Measurements from ENCODE around the gene LDAH. TPM values are rescaled to one million over a fixed set of nuclear protein-coding genes. Genes with fewer than 3 reads are reported as not detected.

LDAH gene
- total and polyA plus RNA-seq, 10 of the 15 experiments (the other 5 are each of a cell fraction or from before 2014, with no cell fraction given): 17.9 to 44.7 (median 30.0) TPM

GRCh38 chr2:20723543-20723942 is 99.4 kb downstream of the LDAH start:
- DNase-seq (ENCODE audit: low read depth, low spot score) (no peak), ATAC-seq (no peak), FAIRE-seq (no peak)
- Histone ChIP-seq H3K79me2 (ENCODE audit: control insufficient read depth, insufficient read depth, low read length) (no peaks in the 10 kb centered on the region; the same call in 1 of the 2 replicates), H2AFZ (ENCODE audit: control insufficient read depth, low read depth, low read length) (no peak overlapping the region), H3K4me2 (ENCODE audit: control insufficient read depth, insufficient read depth) (no peak overlapping the region), H3K27me3 (replicated peaks in 1 of 2; ENCODE audit: control insufficient read depth in 2 of 2, insufficient read depth in 2 of 2, low read length in 1 of 2) (no peaks in the 10 kb centered on the region), H3K4me3 (no peak overlapping the region), H3K4me1 (ENCODE audit: control insufficient read depth, insufficient read depth, low read length) (no peaks in the 10 kb centered on the region), H3K27ac (ENCODE audit: control insufficient read depth, insufficient read depth) (no peak overlapping the region), H3K9ac (ENCODE audit: control insufficient read depth, insufficient read depth, low read length) (no peak overlapping the region), H3K36me3 (ENCODE audit: control insufficient read depth in 2 of 2, insufficient read depth in 2 of 2, low read length in 1 of 2) (no peaks in the 10 kb centered on the region), H3K9me3 (replicated peaks; ENCODE audit: control insufficient read depth, insufficient read depth, low read length) (no peaks in the 10 kb centered on the region), H4K20me1 (ENCODE audit: control insufficient read depth, insufficient read depth) (no peaks in the 10 kb centered on the region)
- BruUV-seq (replicated peaks): no TSS peak
- no peak for TF ChIP-seq SP1 (IDR thresholded peaks at IDR 0.05; ENCODE audit: low read depth, low read length)
- TF ChIP-seq CBX3 (IDR thresholded peaks at IDR 0.05; ENCODE audit: borderline replicate concordance, low read depth): no peak
- SMC1A ChIA-PET (ENCODE audit: uncharacterized antibody, unreplicated experiment): no interaction called here
- CTCF ChIA-PET: interaction anchor here (1.5 kb wide), 1 partner anchor 241 kb away, joined by 3 read pairs; no protein-coding TSS in a partner anchor
- RAD21 ChIA-PET (ENCODE audit: unreplicated experiment): no interaction called here
- POLR2A ChIA-PET: interaction anchor here (0.6 kb wide), 1 partner anchor 133 kb away, joined by 3 read pairs; no protein-coding TSS in a partner anchor
- intact Hi-C loops (cut with micrococcal nuclease; ENCODE audit: unreplicated experiment) (no loop called here), in situ Hi-C loops (cut with MboI) (no loop called here)

GRCh38 chr2:20722592-20723240 is 100.2 kb downstream of the LDAH start:
- no peak for ATAC-seq
- Histone ChIP-seq H3K4me2 (ENCODE audit: control insufficient read depth, insufficient read depth) (no peak overlapping the region), H3K4me3 (no peak overlapping the region), H3K79me2 (ENCODE audit: control insufficient read depth, insufficient read depth, low read length) (no peaks in the 10 kb centered on the region; the same call in 1 of the 2 replicates), H3K27me3 (replicated peaks in 1 of 2; ENCODE audit: control insufficient read depth in 2 of 2, insufficient read depth in 2 of 2, low read length in 1 of 2) (no peaks in the 10 kb centered on the region), H3K9me3 (replicated peaks; ENCODE audit: control insufficient read depth, insufficient read depth, low read length) (no peaks in the 10 kb centered on the region; the same call in 2 of the 3 replicates), H3K4me1 (ENCODE audit: control insufficient read depth, insufficient read depth, low read length) (no peaks in the 10 kb centered on the region), H2AFZ (ENCODE audit: control insufficient read depth, low read depth, low read length) (no peak overlapping the region), H3K27ac (ENCODE audit: control insufficient read depth, insufficient read depth) (no peak overlapping the region), H4K20me1 (ENCODE audit: control insufficient read depth, insufficient read depth) (no peaks in the 10 kb centered on the region), H3K9ac (ENCODE audit: control insufficient read depth, insufficient read depth, low read length) (no peak overlapping the region), H3K36me3 (ENCODE audit: control insufficient read depth in 2 of 2, insufficient read depth in 2 of 2, low read length in 1 of 2) (no peaks in the 10 kb centered on the region)
- ChIA-PET SMC1A (ENCODE audit: uncharacterized antibody, unreplicated experiment) (no interaction called here), POLR2A (interaction anchor here (0.6 kb wide), 1 partner anchor 132 kb away, joined by 3 read pairs; no protein-coding TSS in a partner anchor), CTCF (no interaction called here), RAD21 (ENCODE audit: unreplicated experiment) (no interaction called here)
- BruUV-seq (replicated peaks): no TSS peak
- in situ Hi-C loops (cut with MboI) (no loop called here), intact Hi-C loops (cut with micrococcal nuclease; ENCODE audit: unreplicated experiment) (no loop called here)
- no peak for DNase-seq (ENCODE audit: low read depth, low spot score)
- 95% methylated on average over 1 of the region's 1 CpG for WGBS (ENCODE audit: insufficient coverage, insufficient replicate concordance, low lambda C conversion rate, missing lambda C conversion rate)
- FAIRE-seq: no peak
- TF ChIP-seq RAD51 (IDR thresholded peaks at IDR 0.05) (no peak), SIX5 (IDR thresholded peaks at IDR 0.05; ENCODE audit: low read depth, low read length, severe bottlenecking) (no peak), NFXL1 (IDR thresholded peaks at IDR 0.05; ENCODE audit: borderline replicate concordance) (no peak), SIN3A (IDR thresholded peaks at IDR 0.05; ENCODE audit: low read depth, low read length) (no peak), RB1 (IDR thresholded peaks at IDR 0.05; ENCODE audit: borderline replicate concordance) (no peak), CBX5 (IDR thresholded peaks at IDR 0.05; ENCODE audit: low read depth) (no peak), MEF2A (IDR thresholded peaks at IDR 0.05; ENCODE audit: insufficient read depth, low read depth, low read length) (no peak), SKIL (IDR thresholded peaks at IDR 0.05; ENCODE audit: low read depth, poor library complexity, severe bottlenecking) (no peak), ZNF24 (IDR thresholded peaks at IDR 0.05) (no peak), POLR2AphosphoS5 (IDR thresholded peaks at IDR 0.05; ENCODE audit: low read length) (no peak), BMI1 (IDR thresholded peaks at IDR 0.05; ENCODE audit: borderline replicate concordance) (no peak)

All from GM12878 (cell line).